NCI-H2196 (cell line): ENCODE results near the gene GASK1B.

ENCODE experiments used
- DNase-seq: peaks from one replicate; lab custom pipeline; 2025; ENCODE audit not compliant: unreplicated experiment; lab: John Stamatoyannopoulos, UW

The GASK1B gene

GRCh38 chr4:158172261-158173258 lies at the start of gene GASK1B:
Gene GASK1B (minus strand): TSS chr4:158173025. CDS start chr4:158171375, 1,650 bp downstream.
- DNase-seq = peak; percentile 9

DNA sequence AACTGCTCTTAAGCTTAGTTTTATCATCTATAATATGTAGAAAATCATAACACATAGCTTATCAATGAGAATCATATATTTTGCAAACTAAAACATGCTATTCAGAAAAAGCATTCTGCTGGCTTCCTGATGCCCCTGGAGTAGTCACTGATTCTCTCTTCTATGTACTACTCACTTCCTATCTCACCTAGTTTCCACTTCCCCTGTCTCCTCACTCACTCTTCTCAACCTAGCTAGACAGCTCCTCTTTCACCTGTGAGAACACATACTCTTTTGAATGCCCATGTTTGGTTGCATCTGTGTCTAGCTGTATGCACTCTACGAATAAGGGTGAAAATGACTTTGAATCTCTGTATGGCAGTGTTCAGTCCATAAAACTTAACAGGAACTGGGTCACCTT lies 46.8 kb upstream of the GASK1B start:
- DNase-seq = no peak

DNA sequence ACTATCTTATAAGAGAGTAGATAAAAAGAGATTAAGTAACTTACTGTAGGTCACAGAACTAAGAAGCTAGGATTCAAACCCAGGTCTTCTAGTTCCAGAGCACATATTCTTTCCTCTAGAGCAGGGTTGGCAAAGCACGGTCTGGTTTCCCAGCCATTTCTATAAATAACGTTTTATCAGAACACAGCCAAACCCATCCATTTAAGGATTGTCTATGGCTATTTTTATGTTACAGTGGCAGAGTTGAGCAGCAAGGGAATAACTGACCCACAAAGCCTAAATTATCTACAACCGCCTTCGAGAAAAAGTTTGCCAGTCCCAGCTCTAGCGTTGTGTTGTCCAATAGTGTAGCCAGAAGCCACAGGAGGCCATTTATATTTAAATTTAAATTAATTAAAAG lies 44.9 kb upstream of the GASK1B start:
- no peak for DNase-seq

DNA sequence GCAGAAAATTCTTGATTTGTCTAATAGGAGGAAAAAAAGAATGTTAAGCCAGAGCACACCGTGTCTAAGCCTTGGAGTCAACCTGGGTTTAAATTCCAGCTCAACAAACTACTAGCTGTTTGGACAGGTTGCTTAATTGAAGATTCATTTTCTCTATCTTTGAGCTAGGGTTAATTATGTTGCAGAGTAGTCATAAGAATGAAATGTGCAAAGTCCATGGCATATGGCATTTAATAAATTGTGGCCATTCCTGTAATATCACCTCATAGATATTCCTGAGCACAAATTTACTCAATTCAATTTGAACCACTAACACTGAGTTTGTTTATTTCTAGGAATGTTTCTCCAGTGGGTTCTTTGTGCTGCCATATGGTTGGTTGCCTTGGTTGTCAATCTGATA lies 42.0 kb upstream of the GASK1B start:
- DNase-seq = no peak

DNA sequence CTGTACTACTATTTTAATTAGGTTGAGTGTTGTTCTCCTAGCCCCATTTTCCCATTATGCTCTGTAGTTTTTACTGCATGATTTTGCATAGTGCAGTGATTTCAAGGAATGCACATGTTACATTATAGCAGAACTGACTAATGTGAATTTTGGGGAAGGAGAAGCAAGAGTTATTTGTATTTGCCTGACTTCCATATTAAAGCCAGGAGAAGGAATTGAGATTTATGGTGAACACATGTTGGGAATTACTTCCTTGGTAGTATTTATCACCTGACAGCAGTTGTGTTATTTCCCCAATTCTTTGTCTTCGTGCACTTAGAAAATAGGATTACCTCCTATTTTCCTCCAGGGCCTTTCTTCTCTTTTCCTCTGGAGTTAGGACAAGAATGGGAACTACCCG lies 40.6 kb upstream of the GASK1B start:
- DNase-seq = no peak

DNA sequence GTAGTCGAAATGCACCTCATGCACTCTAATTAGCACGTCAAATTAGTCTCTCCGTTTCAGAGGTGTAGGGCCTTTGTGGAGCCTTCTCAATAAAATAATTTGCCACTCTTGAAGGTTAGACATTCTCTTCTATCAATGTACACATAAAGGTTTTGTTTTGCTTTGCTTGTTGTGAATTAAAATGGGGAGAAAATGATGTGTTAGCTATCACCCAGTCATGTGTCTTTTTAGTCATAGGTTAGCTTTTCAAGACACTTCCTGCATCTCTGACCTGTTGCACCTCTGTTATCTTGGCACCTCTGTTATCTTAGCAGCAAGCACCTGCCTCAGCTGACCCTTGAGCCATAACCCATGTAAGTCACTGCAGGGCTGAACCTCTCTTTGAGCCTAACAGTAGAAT lies 38.4 kb upstream of the GASK1B start:
- no peak for DNase-seq

- peak; percentile 59 for DNase-seq
Observed at GRCh38 chr4:158209825-158210807, 37.3 kb upstream of the GASK1B start, which contains the start of gene TMEM144. Gene TMEM144 (plus strand): TSS chr4:158210486. CDS start chr4:158212668, 2,182 bp downstream.

DNA sequence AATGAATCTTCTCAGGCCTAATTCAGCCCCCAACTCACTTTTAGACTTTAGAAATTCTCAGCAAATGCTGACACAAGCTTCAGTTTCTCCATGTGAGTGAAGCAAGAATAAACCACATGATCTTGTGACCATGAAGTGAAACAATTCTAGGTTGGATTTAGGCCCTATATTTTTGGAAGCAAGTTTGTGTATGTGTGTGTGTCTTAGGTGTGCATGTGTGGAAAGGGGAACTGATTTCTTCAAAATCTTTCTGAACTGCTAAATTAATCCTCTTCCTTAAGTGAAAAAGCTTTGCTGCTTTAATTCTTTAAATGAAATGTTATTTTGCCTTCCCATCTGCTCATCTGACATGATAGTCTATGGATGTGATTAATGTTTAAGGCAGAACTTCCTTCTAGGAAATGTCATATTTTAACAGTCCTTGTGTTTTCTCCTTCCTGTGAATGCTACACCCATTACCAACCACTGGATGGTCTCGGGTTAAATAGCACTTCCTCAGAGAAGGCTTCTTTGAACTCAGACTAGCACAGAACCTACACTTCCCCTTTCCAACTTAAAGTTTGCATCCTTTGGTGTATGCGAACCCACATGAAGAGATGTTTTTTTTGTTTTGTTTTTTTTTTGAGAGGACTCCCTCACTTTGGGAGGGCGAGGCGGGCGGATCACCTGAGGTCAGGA lies 36.3 kb upstream of the GASK1B start:
- no peak for DNase-seq

- DNase-seq = no peak
Observed at GRCh38 chr4:158203929-158204328, 31.1 kb upstream of the GASK1B start.

DNA sequence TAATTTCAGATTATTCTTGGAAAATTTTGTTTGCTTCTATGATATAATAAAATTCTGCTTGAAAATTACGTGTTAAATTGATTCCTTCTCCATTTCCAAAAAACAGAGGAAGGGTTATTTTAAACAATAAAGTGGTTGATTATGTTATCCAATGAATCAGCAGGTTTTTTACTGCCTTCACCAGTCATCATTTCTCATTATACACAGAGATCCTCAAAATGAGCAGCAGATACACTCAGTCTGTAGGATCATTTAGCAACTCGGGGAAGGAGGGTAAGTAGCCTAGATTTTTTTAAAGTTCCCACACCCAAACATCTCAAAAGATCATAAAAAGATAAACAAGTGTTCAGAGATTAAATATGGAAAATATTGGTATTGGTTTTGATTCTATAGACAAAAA lies 30.6 kb upstream of the GASK1B start:
- DNase-seq = no peak

DNA sequence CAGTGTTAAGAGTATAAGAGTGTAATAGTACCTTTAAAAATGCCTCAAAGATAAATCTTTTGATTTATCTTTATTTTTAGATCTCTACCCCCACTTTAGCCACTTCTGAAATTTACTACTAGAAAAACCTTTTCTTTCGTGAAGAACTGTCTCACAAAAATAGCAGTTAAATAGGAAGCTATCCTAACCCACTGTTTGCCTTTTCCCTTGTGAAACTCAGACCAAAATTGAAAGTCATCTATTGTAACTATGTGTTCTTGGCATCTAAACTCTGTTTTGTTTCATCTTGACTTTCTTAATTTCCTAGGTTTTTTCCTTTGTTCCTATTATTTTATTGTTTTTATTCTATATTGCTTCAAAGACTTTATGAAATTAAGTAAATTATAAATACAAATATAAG lies 29.7 kb upstream of the GASK1B start:
- DNase-seq = no peak

GRCh38 chr4:158201876-158202275 lies 29.1 kb upstream of the GASK1B start:
- no peak for DNase-seq

DNA sequence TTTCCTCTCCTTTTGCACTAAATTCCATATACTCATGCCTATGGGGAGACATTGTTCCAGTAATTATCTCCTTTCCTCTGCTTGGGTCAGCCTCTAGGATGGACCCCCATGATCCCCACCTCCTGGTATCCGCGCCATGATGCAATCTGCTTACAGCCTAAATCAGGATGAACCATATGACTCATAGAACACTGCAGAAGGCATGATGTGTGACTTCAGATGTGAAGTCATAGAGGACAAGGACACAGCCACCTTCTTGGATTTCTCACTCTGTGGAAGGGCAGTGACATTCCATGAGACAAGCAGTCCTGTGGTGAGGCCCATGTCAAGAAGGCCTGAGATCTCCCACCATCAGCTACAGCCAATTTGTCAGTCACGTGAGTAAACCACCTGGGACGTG lies 28.5 kb upstream of the GASK1B start:
- no peak for DNase-seq

- DNase-seq = no peak
Observed at GRCh38 chr4:158200214-158200613, 27.4 kb upstream of the GASK1B start.

- no peak for DNase-seq
Observed at GRCh38 chr4:158197194-158197776, 24.5 kb upstream of the GASK1B start.

DNA sequence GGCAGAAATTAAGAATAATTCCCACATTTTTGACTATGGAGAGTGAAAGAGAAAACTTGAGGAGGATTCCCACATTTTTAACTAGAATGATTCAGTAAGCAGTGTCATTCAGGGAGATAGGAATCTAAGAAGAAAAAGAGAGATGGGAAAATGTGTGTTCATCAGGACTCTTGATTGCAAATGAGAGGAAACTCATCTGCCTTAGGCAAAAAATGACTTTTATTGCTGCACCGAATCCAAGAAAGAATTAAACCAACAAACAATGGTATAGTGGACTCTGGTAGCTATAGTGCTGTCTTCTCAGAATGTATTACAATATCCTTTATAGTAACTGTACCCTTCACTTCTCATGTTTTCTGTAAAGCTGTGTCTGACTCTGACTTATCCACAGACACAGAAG lies 22.5 kb upstream of the GASK1B start:
- no peak for DNase-seq

DNA sequence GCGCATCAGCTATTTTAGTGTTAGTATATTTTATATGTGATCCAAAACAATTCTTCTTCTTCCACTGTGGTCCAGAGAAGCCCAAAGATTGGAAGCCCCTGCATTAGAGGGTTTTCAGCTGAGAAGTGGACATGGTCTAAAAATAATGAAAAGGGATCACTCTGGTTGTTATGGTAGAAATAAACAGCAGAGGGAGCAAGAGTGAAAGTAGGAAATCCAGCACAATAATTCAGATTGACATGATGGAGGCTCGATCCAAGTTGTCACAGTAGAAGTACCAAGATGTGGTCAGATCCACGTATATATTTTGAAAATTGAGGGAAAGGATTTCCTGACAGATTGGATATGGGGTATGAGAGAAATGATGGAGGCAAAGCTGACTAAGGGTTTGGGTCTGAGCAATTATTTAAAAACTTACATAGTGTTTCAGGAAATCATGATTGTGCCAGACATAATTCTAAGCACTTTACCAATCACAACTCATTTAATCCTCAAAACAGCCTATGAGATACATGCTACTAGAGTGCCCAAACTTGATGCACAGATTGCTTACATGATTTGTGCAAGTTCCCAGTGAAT lies 20.4 kb upstream of the GASK1B start:
- peak; percentile 8 for DNase-seq

- no peak for DNase-seq
Observed at GRCh38 chr4:158192439-158193158, 19.8 kb upstream of the GASK1B start.

DNA sequence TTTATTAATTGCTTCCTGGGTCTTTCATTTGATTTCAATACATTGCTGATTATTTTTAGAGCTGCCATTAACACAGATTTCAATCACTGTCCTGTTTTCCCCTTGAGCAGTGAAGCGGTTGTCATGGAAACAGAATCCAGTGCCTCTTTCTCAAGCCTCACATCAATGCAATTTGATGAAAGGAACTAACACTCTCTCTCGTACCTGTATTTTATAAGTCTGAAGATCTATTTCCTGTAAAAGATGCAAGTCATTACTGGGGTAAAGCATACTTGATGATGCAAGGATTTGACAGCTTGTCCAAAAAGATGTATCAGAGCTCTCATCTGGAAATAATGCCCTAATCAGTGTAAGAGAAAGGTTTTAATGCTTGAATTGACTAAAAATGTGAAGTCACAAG lies 17.9 kb upstream of the GASK1B start:
- DNase-seq = no peak

DNA sequence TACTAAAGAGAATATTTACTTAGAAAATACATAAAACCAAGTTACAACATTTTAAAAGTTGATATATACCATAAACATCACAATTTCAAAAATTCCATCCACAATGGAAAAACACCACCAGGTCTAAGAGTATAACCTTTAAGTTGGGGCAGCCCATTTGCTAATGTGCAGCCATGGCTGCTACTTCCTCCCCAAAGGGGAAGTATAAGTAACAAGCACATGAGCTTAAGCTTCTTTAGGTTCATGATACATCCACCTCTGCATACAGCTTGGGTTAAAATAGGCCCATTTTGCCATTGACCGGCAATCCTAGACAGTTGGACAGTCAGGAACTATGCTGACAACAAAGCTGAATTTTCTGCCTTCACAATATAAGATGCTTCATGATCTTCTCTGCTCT lies 16.6 kb upstream of the GASK1B start:
- DNase-seq = no peak
